Upper lobe of left lung (tissue), 6 donors: ENCODE results near the gene HLA-A. TPM values are rescaled to one million over a fixed set of nuclear protein-coding genes. Genes with fewer than 3 reads are reported as not detected.
"Not testable (repeated sequence)": the region's sequence is repeated elsewhere in the genome, so short reads cannot be mapped to it uniquely, and the experiment has no call there.

ENCODE experiments used
- ATAC-seq, 2 donors: fragments of 200-7000 bp; cut with Tn5 transposase; one replicate each; pipeline ENCODE4 v1.9.1; 2022; ENCODE audit warnings: mild to moderate bottlenecking in 2 of 2, moderate library complexity in 2 of 2; ENCODE audit not compliant: low FRiP score in 2 of 2
- DNase-seq, 2 donors: peaks; one replicate each; pipeline ENCODE4 v3.0.0-alpha.2; 2019 to 2020
- H3K27ac ChIP-seq, 4 donors: fragments of 200-600 bp; sonication (generic); one replicate each; pipeline ENCODE4 v1.5.1; 2016 to 2019
- H3K27me3 ChIP-seq, 4 donors: fragments of 200-600 bp; sonication (generic); one replicate each; pipeline ENCODE4 v1.5.1; 2017 to 2019
- H3K36me3 ChIP-seq, 4 donors: fragments of 200-600 bp; sonication (generic); one replicate each; pipeline ENCODE4 v1.5.1; 2016 to 2019
- H3K4me1 ChIP-seq, 4 donors: fragments of 200-600 bp; sonication (generic); one replicate each; pipeline ENCODE4 v1.5.1; 2018 to 2019
- H3K4me3 ChIP-seq, 4 donors: fragments of 200-600 bp; sonication (generic); one replicate each; pipeline ENCODE4 v1.5.1; 2017 to 2019; ENCODE audit warnings: mild to moderate bottlenecking in 2 of 4, moderate library complexity in 1 of 4
- H3K9me3 ChIP-seq, 4 donors: fragments of 200-600 bp; sonication (generic); one replicate each; pipeline ENCODE4 v1.5.1; 2018 to 2019
- CTCF ChIP-seq, 6 experiments: fragments of 450-650 bp in 4 of 6; fragments of 200-600 bp in 2 of 6; sonication (generic) in 2 of 6; IDR thresholded peaks; one replicate each; pipeline ENCODE4 v1.5.1; 2016 to 2019; ENCODE audit warnings: antibody characterized with exemption in 6 of 6
- EP300 ChIP-seq, 4 donors: sonication (generic); formaldehyde crosslinking; IDR thresholded peaks; one replicate each; pipeline ENCODE4 v1.5.1; 2017; ENCODE audit warnings: antibody characterized with exemption in 4 of 4, control low read depth in 2 of 4
- POLR2A ChIP-seq, 4 donors: fragments of 450-650 bp; IDR thresholded peaks; one replicate each; pipeline ENCODE4 v1.5.1; 2016 to 2017; ENCODE audit warnings: antibody characterized with exemption in 4 of 4, mild to moderate bottlenecking in 2 of 4
- POLR2AphosphoS5 ChIP-seq, 2 donors: sonication (generic); formaldehyde crosslinking; IDR thresholded peaks; one replicate each; pipeline ENCODE4 v1.5.1; 2017; ENCODE audit warnings: antibody characterized with exemption in 2 of 2
- WGBS, 2 donors: methylation state at CpG; one replicate each; pipeline ENCODE4 v1.1.5; 2017 to 2018; 5-methylcytosine and 5-hydroxymethylcytosine counted together
- total RNA-seq, 6 donors: library from RNA; depleted of rRNA in 4 of 6; stranded (reverse); fragments of >200 nt in 4 of 6; gene quantifications; one replicate each; pipeline versions ENCODE4 v1.1.0 to v1.2.1, GENCODE V29; 2016 to 2021
- donor health status: DM: no; HTN: no; CAD: no; lungs with moderate emphysema.
- donor health status: DM: no; HTN: yes; CAD: no; lungs with severe emphysema.

HLA-A gene
- total RNA-seq, 6 donors from 2014 or later: 497 to 1,319 (median 949) TPM

- H3K27ac ChIP-seq: no peak overlapping the region
- no peak for ATAC-seq
- TF ChIP-seq CTCF (IDR thresholded peaks at IDR 0.05): no peak
- no peak for TF ChIP-seq POLR2A (IDR thresholded peaks at IDR 0.05)
- no peak for TF ChIP-seq EP300 (IDR thresholded peaks at IDR 0.05)
- no peak for TF ChIP-seq POLR2AphosphoS5 (IDR thresholded peaks at IDR 0.05)
Observed at GRCh38 chr6:29958046-29958445, 15.7 kb downstream of the HLA-A start.

GRCh38 chr6:29958921-29959320, 16.6 kb downstream of the HLA-A start:
- H3K4me1 ChIP-seq: peaks cover 0 to 5% (median 1%) of the 10 kb centered on the region in 4 donors
- ATAC-seq (peak in 1 of 2 donors; percentile 26), DNase-seq (no peak)
- no peaks in the 10 kb centered on the region for H3K27me3 ChIP-seq
- H3K27ac ChIP-seq: no peak overlapping the region
- peaks cover 0 to 4% (median 0%) of the 10 kb centered on the region in 4 donors for H3K36me3 ChIP-seq
- no peak overlapping the region for H3K4me3 ChIP-seq
- 47 to 58% methylated on average over 2 of the region's 2 CpGs for WGBS, 2 donors
- no peaks in the 10 kb centered on the region for H3K9me3 ChIP-seq
- TF ChIP-seq EP300 (IDR thresholded peaks at IDR 0.05) (no peak), POLR2A (IDR thresholded peaks at IDR 0.05) (no peak), POLR2AphosphoS5 (IDR thresholded peaks at IDR 0.05) (no peak)

More at GRCh38 chr6:29958046-29958445, 15.7 kb downstream of the HLA-A start:
- Histone ChIP-seq H3K4me3 (no peak overlapping the region), H3K27me3 (no peaks in the 10 kb centered on the region), H3K9me3 (no peaks in the 10 kb centered on the region), H3K36me3 (peaks cover 0 to 4% (median 0%) of the 10 kb centered on the region in 4 donors), H3K4me1 (peaks cover 0 to 5% (median 0%) of the 10 kb centered on the region in 4 donors)
- DNase-seq: no peak
- 81 to 82% methylated on average over 1 of the region's 1 CpG for WGBS, 2 donors

- H3K4me1 ChIP-seq: peaks cover 4 to 11% (median 7%) of the 10 kb centered on the region in 4 donors
- DNase-seq (no peak), ATAC-seq (no peak)
- no peak for TF ChIP-seq CTCF (IDR thresholded peaks at IDR 0.05)
- TF ChIP-seq POLR2A (IDR thresholded peaks at IDR 0.05): no peak
- no peak for TF ChIP-seq POLR2AphosphoS5 (IDR thresholded peaks at IDR 0.05)
- no peak for TF ChIP-seq EP300 (IDR thresholded peaks at IDR 0.05)
- H3K27ac ChIP-seq: no peak overlapping the region
- peaks cover 0 to 4% (median 0%) of the 10 kb centered on the region in 4 donors for H3K36me3 ChIP-seq
- H3K9me3 ChIP-seq: no peaks in the 10 kb centered on the region
- H3K27me3 ChIP-seq: no peaks in the 10 kb centered on the region
- no peak overlapping the region for H3K4me3 ChIP-seq
Observed at GRCh38 chr6:29959467-29959866, 17.1 kb downstream of the HLA-A start.

- ATAC-seq (no peak), DNase-seq (no peak)
- Histone ChIP-seq H3K4me1 (peaks cover 25 to 34% (median 31%) of the 10 kb centered on the region in 4 donors), H3K36me3 (no peaks in the 10 kb centered on the region), H3K4me3 (no peak overlapping the region), H3K27me3 (no peaks in the 10 kb centered on the region), H3K9me3 (no peaks in the 10 kb centered on the region), H3K27ac (no peak overlapping the region)
- TF ChIP-seq POLR2A (IDR thresholded peaks at IDR 0.05) (no peak), EP300 (IDR thresholded peaks at IDR 0.05) (no peak), CTCF (IDR thresholded peaks at IDR 0.05) (no peak), POLR2AphosphoS5 (IDR thresholded peaks at IDR 0.05) (no peak)
- WGBS, 2 donors: 93 to 100% methylated on average over 1 of the region's 1 CpG
Observed at GRCh38 chr6:29961966-29962365, 19.6 kb downstream of the HLA-A start.

- not testable (repeated sequence) for H3K27me3 ChIP-seq, DNase-seq, H3K9me3 ChIP-seq, ATAC-seq, H3K4me3 ChIP-seq, H3K36me3 ChIP-seq
- Histone ChIP-seq H3K4me1 (peaks cover 40 to 49% (median 44%) of the 10 kb centered on the region in 4 donors), H3K27ac (peak overlapping the region in 2 of 4 donors; percentile 89 to 92)
- WGBS, 2 donors: 50 to 57% methylated on average over 2 of the region's 2 CpGs
Observed at GRCh38 chr6:29963697-29964096, 21.4 kb downstream of the HLA-A start.

GRCh38 chr6:29964518-29964886, 22.2 kb downstream of the HLA-A start:
- WGBS, 2 donors: 15 to 26% methylated on average over 3 of the region's 3 CpGs

More at GRCh38 chr6:29964518-29964886, 22.2 kb downstream of the HLA-A start:
- peak overlapping the region in 3 of 4 donors; percentile 34 to 48 (median 47) for H3K4me3 ChIP-seq
- no peaks in the 10 kb centered on the region for H3K27me3 ChIP-seq
- H3K9me3 ChIP-seq: no peaks in the 10 kb centered on the region
- TF ChIP-seq POLR2A (IDR thresholded peaks at IDR 0.05): no peak
- TF ChIP-seq CTCF (IDR thresholded peaks at IDR 0.05): no peak
- TF ChIP-seq EP300 (IDR thresholded peaks at IDR 0.05): no peak
- no peak for TF ChIP-seq POLR2AphosphoS5 (IDR thresholded peaks at IDR 0.05)
- H3K36me3 ChIP-seq: no peaks in the 10 kb centered on the region
- ATAC-seq (no peak), DNase-seq (no peak)
- peaks cover 40 to 45% (median 44%) of the 10 kb centered on the region in 4 donors for H3K4me1 ChIP-seq
- H3K27ac ChIP-seq: peak overlapping the region; percentile 87 to 92 (median 88)
